Ammon's horn (tissue), 1 donor: Measurements from ENCODE around the gene GRK4.
"Not testable (repeated sequence)": the region's sequence is repeated elsewhere in the genome, so short reads cannot be mapped to it uniquely, and the experiment has no call there.

Experiments
- DNase-seq: peaks from one replicate; pipeline ENCODE4 v3.0.0-alpha.2; 2016; ENCODE audit warnings: low spot score

GRK4 gene

GRCh38 chr4:2942037-2942531, 21.3 kb upstream of the GRK4 start:
- DNase-seq: no peak

DNA sequence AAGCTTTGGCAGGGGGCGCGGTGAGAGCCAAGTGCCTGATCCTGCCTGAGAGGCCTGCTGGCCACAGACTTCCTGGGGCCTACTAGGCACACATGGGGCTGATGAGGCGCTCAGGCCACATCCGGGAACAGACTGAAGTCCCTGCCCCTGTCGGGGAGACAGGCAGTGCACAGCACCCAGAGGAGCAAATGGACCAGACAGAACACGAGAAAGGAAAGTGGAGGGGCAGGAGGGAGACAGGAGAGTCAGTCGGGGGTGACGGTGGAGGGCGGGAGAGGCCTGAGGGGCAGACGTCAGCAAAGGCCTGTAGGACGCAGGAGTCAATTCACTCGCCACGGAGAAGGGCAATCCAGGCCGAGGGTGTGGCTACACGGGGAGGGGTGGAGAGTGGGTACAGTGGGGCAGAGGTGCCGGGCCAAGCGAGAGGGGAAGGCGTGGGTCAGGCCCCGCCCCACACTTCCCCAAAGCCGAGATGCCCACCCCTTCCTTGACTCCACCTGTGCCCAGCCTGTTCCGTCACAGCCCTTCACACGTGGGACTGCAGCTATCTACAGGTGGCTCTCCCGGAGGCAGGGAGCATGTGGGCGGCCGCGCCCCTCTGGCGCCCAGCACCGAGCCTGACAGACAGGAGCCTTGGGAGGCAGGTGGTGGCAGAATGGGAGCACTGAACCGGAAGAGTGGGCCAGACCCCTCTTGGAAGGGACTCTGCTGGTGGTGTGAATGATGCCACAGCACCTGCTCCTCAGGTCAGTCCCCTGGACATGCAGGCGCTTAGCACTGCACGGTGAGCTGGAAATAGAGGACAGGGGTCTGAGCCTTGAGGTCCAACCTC, 20.6 kb upstream of the GRK4 start:
- no peak for DNase-seq

- DNase-seq: no peak
Observed at GRCh38 chr4:2943364-2944090, 19.8 kb upstream of the GRK4 start.

- no peak for DNase-seq
Observed at GRCh38 chr4:2944091-2944482, 19.3 kb upstream of the GRK4 start.

GRCh38 chr4:2944586-2945526, 18.5 kb upstream of the GRK4 start:
- no peak for DNase-seq

- DNase-seq: not testable (repeated sequence)
Observed at GRCh38 chr4:2945619-2946604, 17.5 kb upstream of the GRK4 start.

- DNase-seq: no peak
Observed at GRCh38 chr4:2946812-2947600, 16.4 kb upstream of the GRK4 start.

DNA sequence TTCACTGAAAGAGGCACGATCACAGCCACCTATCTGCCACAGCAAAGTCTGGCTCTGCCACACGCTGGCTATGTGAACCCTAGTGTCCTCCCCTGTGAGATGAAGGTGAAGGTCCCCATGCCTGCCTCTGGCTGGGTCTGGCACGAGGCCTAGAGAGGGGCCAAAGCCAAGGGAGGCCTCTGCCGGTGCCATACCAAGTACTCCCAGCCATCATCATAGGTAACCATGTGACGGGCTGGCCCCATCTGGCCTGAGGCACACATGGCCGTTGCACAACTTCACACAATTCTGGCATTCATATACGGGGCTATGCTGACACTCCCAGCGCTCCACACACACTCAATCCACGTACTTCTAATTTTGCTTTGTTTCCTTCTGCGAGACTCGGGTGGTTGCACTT, 15.4 kb upstream of the GRK4 start:
- no peak for DNase-seq

DNA sequence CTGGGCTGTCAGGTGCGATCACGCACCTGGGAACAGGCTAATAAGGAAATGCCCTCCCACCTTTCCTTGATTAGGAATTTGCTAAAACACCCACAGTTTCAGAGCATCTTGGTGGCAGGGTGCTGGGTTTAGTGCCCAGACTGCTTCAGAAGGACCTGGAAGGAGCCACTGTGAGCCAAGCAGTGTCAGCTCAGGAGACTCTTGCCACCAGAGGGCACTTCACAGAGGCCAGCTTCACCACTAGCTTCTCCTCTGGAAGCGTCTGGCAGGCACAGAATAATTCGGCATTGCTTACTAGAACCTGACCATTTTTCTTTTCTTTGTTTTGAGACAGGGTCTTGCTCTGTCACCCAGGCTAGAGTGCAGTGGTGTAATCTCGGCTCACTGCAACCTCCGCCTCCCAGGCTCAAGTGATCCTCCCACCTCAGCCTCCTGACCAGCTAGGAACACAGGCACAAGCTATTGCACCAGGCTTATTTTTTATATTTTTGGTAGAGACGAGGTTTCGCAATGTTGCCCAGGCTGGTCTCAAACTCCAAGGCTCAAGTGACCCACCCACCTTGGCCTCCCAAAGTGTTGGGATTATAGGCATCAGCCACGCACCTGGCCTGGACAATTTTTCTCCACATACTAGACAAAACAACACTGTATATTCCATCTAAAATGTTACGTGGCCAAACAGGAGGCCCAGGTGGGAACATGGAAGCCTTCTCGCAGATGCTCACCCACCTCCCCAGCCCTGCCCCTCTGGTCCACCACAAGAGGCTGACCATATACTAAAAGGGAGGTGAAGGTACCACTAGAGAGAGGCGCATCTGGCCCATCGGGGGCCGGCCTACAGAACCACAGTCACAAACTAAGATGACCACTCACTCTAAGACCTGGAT, 14.2 kb upstream of the GRK4 start:
- DNase-seq: no peak

DNA sequence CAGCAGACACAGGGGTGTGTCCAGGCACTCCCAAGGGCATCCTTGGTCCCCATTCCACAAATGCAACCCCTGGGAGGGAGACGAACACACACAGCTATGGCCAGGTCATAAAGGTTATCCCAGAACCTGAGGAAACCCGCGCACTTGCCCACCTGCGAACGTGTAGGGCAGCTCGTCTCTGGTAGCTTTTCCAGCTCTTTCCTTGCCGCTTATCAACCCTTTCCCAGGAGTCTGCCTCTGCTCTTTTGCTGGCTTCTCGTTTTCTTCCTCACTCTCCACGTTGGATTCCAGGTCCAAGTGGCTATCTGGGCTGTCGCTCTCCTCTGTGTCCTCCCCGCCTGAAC, 13.6 kb upstream of the GRK4 start:
- DNase-seq: no peak

DNA sequence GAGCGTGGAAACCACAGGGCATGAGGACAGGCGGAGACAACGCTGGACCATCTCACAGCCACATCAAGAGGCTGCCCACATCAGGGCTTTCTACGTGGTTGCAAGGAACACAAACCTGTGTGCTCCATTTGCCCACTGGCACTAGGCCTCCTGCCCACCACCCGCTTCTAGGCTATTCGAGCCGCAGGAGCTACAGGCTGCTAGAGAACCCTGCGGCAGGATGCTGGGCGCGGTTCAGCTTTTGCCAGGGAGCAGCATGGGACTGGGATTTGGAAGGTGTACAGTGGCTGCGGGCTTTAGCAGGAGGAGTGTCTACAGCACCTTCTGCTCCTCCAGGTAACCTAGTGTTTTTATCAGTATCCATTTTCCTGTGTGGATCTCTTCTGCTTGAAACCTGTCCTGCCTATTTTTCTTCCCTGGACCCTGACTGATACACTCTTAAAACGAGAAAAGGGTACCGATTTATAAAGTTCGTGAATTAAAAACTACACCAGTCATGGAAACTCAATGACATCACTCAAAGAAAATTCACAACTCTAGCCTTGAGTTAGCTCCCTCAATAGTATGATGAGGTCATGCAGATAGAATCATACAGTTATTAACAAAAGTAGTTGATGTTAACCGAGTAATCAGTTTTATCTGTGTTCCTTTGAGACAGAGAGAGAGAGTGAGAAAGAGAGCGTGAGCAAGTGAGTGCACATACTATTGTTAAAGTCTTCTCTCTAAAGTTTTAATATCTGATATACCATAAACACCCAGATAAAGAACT, 13.0 kb upstream of the GRK4 start:
- DNase-seq: no peak

GRCh38 chr4:2953496-2953895, 9.9 kb upstream of the GRK4 start:
- no peak for DNase-seq

GRCh38 chr4:2954358-2955185, 8.8 kb upstream of the GRK4 start:
- DNase-seq: no peak

DNA sequence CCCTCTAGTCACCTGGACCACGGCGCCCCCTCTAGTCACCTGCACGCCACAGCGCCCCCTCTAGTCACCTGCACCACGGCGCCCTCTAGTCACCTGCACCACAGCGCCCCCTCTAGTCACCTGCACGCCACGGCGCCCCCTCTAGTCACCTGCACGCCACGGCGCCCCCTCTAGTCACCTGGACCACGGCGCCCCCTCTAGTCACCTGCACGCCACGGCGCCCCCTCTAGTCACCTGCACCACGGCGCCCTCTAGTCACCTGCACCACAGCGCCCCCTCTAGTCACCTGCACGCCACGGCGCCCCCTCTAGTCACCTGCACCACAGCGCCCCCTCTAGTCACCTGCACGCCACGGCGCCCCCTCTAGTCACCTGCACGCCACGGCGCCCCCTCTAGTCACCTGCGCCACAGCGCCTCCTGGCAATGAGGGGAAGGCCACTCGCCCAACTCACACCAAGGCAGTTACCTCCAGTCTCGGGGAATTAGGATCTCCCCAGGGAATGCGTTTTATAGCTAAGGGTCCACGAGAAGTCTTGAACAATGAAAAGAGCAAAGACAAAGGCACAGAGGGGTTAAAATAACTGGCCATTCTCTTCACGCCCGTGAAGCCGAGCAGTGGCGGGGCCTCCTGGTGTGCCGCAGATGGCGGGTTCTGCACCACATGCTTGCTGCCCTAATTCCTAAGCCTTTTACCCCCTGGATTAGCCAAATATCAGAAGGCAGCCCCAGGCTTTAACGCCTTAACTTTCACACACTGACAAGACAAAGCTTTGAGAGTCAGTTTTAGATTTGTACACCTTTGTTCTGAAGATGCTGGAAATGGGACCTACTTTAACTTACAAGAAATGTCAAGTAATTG, 8.0 kb upstream of the GRK4 start:
- not testable (repeated sequence) for DNase-seq

- no peak for DNase-seq
Observed at GRCh38 chr4:2958446-2958845, 4.9 kb upstream of the GRK4 start.

DNA sequence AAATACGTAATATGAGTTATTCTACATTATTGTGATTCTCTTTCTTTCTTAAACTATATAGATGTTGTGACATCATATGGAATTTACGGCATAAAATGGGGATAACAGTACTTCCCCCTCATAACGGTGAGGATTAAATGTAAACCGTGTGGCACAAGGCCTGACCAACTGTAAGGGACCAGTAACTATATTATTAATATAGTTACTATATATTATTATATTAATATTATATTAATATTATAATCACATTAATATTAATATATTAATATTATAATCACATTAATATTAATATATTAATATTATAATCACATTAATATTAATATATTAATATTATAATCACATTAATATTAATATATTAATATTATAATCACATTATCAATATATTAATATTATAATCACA, 2.9 kb upstream of the GRK4 start:
- DNase-seq: not testable (repeated sequence)

- no peak for DNase-seq
Observed at GRCh38 chr4:2961421-2961810, 2.0 kb upstream of the GRK4 start.
